Effector CD4-positive, alpha-beta T cell (primary cell): Measurements from ENCODE around the gene CPZ.

Experiments used
- DNase-seq: peaks from one replicate; pipeline ENCODE4 v3.0.0-alpha.2; 2020

CPZ gene

DNA sequence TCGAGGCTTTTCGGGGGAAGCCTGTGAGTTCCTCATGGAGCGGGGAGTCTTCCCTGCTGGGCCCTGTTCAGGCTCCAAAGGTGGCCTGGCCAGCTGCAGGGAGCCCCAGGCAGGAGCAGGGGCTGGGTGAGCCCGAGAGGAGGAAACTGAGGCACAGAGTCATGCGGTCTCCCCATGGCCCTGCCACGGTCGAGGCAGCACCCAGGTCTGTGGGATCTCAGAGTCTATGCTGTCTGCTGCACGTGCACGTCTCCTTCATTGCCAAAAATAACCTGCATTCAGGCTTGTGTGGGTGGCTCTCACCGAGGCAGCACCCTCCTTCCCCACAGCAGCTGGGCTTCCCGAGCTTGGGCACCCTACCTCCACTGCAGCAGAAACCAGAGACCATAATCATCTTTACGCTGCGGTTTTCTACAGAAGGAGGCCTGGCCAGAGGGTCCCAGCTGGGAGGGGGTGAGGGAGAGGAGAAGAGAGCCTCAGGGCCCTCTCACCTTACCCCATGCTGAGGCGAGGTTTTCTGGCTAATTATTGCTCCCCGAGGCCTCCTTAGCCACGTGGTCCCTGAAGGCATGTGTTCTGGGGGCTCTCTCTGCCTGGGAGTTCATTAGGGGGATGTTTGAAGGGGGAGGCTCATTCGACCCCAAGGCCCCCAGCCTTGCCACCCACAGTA is 64.3 kb downstream of the CPZ start:
- DNase-seq: no peak

DNA sequence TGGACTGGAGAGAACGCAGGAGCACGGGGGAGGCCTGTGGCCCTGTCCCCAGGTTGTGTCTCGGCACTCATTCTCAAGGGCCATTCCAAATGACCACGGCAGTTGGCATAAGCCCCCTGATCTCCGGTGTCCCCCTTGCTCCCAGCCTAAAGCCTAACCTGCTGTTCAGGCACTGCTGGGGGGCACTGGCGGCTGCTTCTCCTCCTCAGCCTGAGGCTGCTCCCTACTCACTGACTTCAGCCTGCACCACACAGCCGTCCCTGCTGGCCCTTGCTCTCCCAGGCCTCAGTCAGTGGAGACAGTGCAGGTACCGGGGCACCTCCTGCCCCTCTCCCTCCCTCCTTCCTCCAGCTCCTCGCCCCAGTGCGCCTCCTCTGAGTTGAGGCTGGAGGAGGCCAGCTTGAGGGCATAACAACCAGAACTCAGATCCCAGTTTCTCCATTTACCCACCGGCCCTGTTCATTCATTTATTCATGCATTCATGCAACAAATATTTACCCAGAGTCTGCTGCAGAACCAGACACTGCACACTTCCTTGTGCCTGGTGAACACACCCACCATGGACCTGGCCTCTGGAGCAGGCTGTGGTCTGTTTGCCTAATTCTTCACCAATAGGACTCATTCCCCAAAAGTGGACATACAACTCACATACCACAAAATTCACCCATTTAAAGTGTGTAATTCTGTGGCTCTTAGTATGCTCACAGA is 65.0 kb downstream of the CPZ start:
- no peak for DNase-seq

DNA sequence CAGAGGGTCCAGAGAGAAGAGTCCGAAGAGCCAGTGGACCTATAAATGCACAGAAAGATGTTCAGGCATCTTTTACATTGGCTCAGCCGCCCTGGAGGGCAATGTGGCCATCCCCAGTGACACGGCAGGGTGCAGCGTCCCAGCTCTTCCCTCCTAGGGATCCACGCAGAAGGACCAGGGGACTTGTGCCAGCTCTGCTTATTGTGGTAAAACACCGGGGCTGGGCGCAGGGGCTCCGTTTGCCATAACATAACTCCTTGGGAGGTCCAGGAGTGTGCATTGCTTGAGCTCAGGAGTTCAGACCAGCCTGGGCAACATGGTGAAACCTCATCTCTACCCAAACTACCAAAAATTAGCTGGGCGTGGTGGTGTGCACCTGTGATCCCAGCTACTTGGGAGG is 70.2 kb downstream of the CPZ start:
- DNase-seq: no peak

- no peak for DNase-seq
Measured at GRCh38 chr4:8664031-8664805, 71.7 kb downstream of the CPZ start.

- DNase-seq: no peak
Measured at GRCh38 chr4:8664976-8665375, 72.4 kb downstream of the CPZ start.

GRCh38 chr4:8665406-8666360 is 73.1 kb downstream of the CPZ start:
- DNase-seq: no peak

GRCh38 chr4:8666581-8666980 is 74.0 kb downstream of the CPZ start:
- DNase-seq: no peak
